Panc1 (cell line): ENCODE data around the gene HDLBP. TPM values are rescaled to one million over a fixed set of nuclear protein-coding genes. Genes with fewer than 3 reads are reported as not detected.

ENCODE experiments used
- ATAC-seq: fragments of 200-7000 bp; cut with Tn5 transposase; 2 replicates; pipeline ENCODE4 v1.9.1; 2020; ENCODE audit warnings: mild to moderate bottlenecking, moderate library complexity
- BruUV-seq: library from RNA; stranded (reverse); fragments of 400-500 nt; replicated peaks from 2 replicates; lab custom pipeline; 2021; lab: Mats Ljungman, UMichigan
- CTCF ChIA-PET: fragments of 300-600 bp; sonication (Branson Sonifier 250); formaldehyde crosslinking; loops from one replicate; lab custom pipeline; 2022; ENCODE audit warnings: antibody characterized with exemption; lab: Charles Lee
- POLR2A ChIA-PET: fragments of 300-600 bp; sonication (Branson Sonifier 250); formaldehyde crosslinking; loops from one replicate; lab custom pipeline; 2022; ENCODE audit warnings: antibody characterized with exemption; lab: Charles Lee
- DNase-seq: peaks from one replicate; pipeline ENCODE4 v3.0.0-alpha.2; 2010; ENCODE audit warnings: low read depth, low spot score
- H3K27ac ChIP-seq: 2 replicates; pipeline ENCODE4 v1.5.1; 2011; ENCODE audit warnings: mild to moderate bottlenecking, low read length, inconsistent platforms
- H3K27me3 ChIP-seq: fragments of 200-500 bp; sonication (Bioruptor generic); 2 replicates; pipeline ENCODE4 v1.6.0; 2014; ENCODE audit warnings: low read length, inconsistent platforms; ENCODE audit not compliant: control insufficient read depth, insufficient read depth
- H3K36me3 ChIP-seq: fragments of 200-500 bp; sonication (Bioruptor generic); 2 replicates; pipeline ENCODE4 v1.5.1; 2014; ENCODE audit warnings: inconsistent platforms, mild to moderate bottlenecking, low read length, moderate library complexity; ENCODE audit not compliant: control insufficient read depth, insufficient read depth
- H3K4me1 ChIP-seq: 2 replicates; pipeline ENCODE4 v1.5.1; 2011; ENCODE audit warnings: inconsistent platforms, mild to moderate bottlenecking, low read length, moderate library complexity; ENCODE audit not compliant: control insufficient read depth, insufficient read depth
- H3K4me3 ChIP-seq, 2 experiments: 2 replicates each; pipeline ENCODE4 v1.5.1; 2011 to 2012; ENCODE audit warnings: low read depth in 2 of 2, low read length in 2 of 2, mild to moderate bottlenecking in 2 of 2, inconsistent platforms in 1 of 2, moderate library complexity in 1 of 2
- H3K9me3 ChIP-seq: fragments of 200-500 bp; sonication (Bioruptor generic); 2 replicates; pipeline ENCODE4 v1.5.1; 2014; ENCODE audit warnings: low read depth, mild to moderate bottlenecking, inconsistent platforms, low read length, moderate library complexity; ENCODE audit not compliant: control insufficient read depth, insufficient read depth
- POLR2AphosphoS5 ChIP-seq: IDR thresholded peaks from 2 replicates; pipeline ENCODE4 v1.6.1; 2012; ENCODE audit warnings: mild to moderate bottlenecking, low read depth, low read length, moderate library complexity
- SIN3A ChIP-seq: IDR thresholded peaks from 2 replicates; pipeline ENCODE4 v1.6.1; 2012; ENCODE audit warnings: low read depth, mild to moderate bottlenecking, low read length, moderate library complexity, borderline replicate concordance; ENCODE audit not compliant: insufficient read depth
- TCF7L2 ChIP-seq: IDR thresholded peaks from 2 replicates; pipeline ENCODE4 v1.6.1; 2011; ENCODE audit warnings: mild to moderate bottlenecking, low read depth, low read length, inconsistent platforms
- in situ Hi-C: cut with HindIII; loops from 2 replicates; pipeline ENCODE4 v1.10.0; 2016; ENCODE audit warnings: low sequenced_read_pairs, low pct_unique_long_range_greater_than_20kb
- intact Hi-C: fragments of 100-400 bp; cut with micrococcal nuclease; formaldehyde crosslinking; loops from one replicate; pipeline ENCODE4 v1.10.0; 2022; ENCODE audit not compliant: unreplicated experiment
- total RNA-seq: library from RNA; stranded (reverse); gene quantifications from one replicate; pipeline ENCODE4 v1.2.1, GENCODE V29; 2021; ENCODE audit not compliant: unreplicated experiment
- TF ChIP-seq, protein P1 (sequence below), 2 experiments: IDR thresholded peaks; 2 replicates each; pipeline ENCODE4 v1.6.1; 2011 to 2012; ENCODE audit warnings: low read depth in 2 of 2, control low read depth in 1 of 2, low read length in 1 of 2, mild to moderate bottlenecking in 1 of 2, moderate library complexity in 1 of 2; ENCODE audit not compliant: insufficient read depth in 1 of 2
- TF ChIP-seq, protein P2 (sequence below): fragments of 450-650 bp; IDR thresholded peaks from 2 replicates; pipeline ENCODE4 v1.5.1; 2017; ENCODE audit warnings: mild to moderate bottlenecking

Gene HDLBP
- total RNA-seq, 1 experiment from 2014 or later, result 656 TPM

DNA sequence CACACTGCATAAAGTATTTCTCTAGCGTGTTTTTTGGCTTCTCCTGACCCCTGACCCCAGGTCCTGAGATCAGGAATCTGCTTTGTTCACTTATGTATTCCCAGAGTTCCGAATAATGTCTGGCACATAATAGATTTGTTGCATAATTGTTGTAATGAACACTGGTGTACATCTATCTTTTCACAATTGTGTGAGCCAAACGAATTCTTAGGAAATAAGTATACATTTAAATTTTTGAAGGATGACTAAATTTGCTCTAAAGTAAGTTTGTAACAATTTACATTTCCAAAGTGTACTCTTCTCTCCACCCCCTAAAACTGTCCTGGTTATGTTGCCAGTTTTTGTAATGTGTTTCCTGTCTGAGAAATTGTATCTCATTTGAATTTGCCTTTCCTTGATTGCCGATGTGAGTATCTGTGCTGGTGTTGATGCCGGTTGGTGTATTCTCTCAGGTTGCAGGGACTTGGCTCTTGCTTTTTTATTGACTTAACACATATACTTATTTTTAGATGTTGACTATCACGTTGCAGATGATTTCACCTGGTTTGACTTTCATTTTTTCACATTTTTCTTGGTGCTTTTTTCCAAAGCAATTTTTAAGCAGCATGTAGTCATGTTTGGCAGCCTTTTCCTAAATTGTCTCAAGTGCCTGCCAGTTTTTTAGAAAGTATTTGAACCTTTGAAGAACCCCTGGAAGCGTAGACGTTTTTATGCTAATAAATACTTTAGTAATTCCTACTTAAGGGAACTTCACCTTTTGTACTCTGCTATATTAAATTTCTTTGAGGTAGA is 24.6 kb upstream of the HDLBP start:
- H3K27me3 ChIP-seq, result no peaks in the 10 kb centered on the region
- no peak for DNase-seq
- in situ Hi-C loops (no loop called here), intact Hi-C loops (no loop called here)
- TF ChIP-seq POLR2AphosphoS5 (no peak), TCF7L2 (no peak), SIN3A (no peak)
- TF ChIP-seq, protein P1, sequence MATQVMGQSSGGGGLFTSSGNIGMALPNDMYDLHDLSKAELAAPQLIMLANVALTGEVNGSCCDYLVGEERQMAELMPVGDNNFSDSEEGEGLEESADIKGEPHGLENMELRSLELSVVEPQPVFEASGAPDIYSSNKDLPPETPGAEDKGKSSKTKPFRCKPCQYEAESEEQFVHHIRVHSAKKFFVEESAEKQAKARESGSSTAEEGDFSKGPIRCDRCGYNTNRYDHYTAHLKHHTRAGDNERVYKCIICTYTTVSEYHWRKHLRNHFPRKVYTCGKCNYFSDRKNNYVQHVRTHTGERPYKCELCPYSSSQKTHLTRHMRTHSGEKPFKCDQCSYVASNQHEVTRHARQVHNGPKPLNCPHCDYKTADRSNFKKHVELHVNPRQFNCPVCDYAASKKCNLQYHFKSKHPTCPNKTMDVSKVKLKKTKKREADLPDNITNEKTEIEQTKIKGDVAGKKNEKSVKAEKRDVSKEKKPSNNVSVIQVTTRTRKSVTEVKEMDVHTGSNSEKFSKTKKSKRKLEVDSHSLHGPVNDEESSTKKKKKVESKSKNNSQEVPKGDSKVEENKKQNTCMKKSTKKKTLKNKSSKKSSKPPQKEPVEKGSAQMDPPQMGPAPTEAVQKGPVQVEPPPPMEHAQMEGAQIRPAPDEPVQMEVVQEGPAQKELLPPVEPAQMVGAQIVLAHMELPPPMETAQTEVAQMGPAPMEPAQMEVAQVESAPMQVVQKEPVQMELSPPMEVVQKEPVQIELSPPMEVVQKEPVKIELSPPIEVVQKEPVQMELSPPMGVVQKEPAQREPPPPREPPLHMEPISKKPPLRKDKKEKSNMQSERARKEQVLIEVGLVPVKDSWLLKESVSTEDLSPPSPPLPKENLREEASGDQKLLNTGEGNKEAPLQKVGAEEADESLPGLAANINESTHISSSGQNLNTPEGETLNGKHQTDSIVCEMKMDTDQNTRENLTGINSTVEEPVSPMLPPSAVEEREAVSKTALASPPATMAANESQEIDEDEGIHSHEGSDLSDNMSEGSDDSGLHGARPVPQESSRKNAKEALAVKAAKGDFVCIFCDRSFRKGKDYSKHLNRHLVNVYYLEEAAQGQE (IDR thresholded peaks at IDR 0.05; ENCODE audit: insufficient read depth in 1 of 2, low read depth in 2 of 2, low read length in 1 of 2), result no peak
- TF ChIP-seq, protein P2, sequence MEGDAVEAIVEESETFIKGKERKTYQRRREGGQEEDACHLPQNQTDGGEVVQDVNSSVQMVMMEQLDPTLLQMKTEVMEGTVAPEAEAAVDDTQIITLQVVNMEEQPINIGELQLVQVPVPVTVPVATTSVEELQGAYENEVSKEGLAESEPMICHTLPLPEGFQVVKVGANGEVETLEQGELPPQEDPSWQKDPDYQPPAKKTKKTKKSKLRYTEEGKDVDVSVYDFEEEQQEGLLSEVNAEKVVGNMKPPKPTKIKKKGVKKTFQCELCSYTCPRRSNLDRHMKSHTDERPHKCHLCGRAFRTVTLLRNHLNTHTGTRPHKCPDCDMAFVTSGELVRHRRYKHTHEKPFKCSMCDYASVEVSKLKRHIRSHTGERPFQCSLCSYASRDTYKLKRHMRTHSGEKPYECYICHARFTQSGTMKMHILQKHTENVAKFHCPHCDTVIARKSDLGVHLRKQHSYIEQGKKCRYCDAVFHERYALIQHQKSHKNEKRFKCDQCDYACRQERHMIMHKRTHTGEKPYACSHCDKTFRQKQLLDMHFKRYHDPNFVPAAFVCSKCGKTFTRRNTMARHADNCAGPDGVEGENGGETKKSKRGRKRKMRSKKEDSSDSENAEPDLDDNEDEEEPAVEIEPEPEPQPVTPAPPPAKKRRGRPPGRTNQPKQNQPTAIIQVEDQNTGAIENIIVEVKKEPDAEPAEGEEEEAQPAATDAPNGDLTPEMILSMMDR, result no peak
- peaks cover 36% of the 10 kb centered on the region for H3K36me3 ChIP-seq
- no peak overlapping the region for H3K27ac ChIP-seq
- no peaks in the 10 kb centered on the region for H3K4me1 ChIP-seq
- no peaks in the 10 kb centered on the region for H3K9me3 ChIP-seq
- H3K4me3 ChIP-seq, result no peak overlapping the region
- BruUV-seq, result no TSS peak
- POLR2A ChIA-PET, result no interaction called here
- ATAC-seq, result no peak
- CTCF ChIA-PET, result no interaction called here

DNA sequence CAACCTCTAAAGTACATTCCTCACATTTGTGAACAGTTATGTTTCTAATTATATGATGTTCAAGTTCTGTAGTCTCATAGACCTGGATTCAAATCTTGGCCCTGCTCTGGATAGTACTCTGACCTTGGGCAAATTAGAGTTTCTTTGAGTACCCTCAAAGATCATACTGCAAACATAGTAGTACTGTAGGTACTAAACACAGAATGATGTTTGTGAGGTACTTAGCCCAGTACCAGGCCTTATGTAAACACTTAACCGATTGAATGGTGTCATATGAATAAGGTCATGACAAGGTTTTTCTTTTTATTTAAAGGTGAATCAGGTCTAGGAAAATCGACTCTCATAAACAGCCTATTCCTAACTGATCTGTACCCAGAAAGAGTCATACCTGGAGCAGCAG is 19.3 kb upstream of the HDLBP start:
- ChIA-PET CTCF (no interaction called here), POLR2A (no interaction called here)
- no peaks in the 10 kb centered on the region for H3K9me3 ChIP-seq
- BruUV-seq, result no TSS peak
- in situ Hi-C loops, result no loop called here
- H3K36me3 ChIP-seq, result peaks cover 40% of the 10 kb centered on the region
- ATAC-seq (no peak), DNase-seq (no peak)
- H3K27ac ChIP-seq, result no peak overlapping the region
- no peaks in the 10 kb centered on the region for H3K4me1 ChIP-seq
- no peak overlapping the region for H3K4me3 ChIP-seq
- TF ChIP-seq TCF7L2 (no peak), SIN3A (no peak), POLR2AphosphoS5 (no peak)
- TF ChIP-seq, protein P2, result no peak
- no peaks in the 10 kb centered on the region for H3K27me3 ChIP-seq
- intact Hi-C loops, result no loop called here
